HG03565 (cell line): ENCODE results near the gene GCFC2.
A peak's percentile ranks its signal among the peaks of the same experiment; 100 is the strongest.
"Not testable (repeated sequence)": the region's sequence is repeated elsewhere in the genome, so short reads cannot be mapped to it uniquely, and the experiment has no call there.

Experiments
- ATAC-seq: cut with Tn5 transposase; IDR thresholded peaks from one replicate; pipeline ENCODE4 v1.9.1; 2021; ENCODE audit warnings: mild to moderate bottlenecking, moderate library complexity; ENCODE audit not compliant: unreplicated experiment

Gene GCFC2

DNA sequence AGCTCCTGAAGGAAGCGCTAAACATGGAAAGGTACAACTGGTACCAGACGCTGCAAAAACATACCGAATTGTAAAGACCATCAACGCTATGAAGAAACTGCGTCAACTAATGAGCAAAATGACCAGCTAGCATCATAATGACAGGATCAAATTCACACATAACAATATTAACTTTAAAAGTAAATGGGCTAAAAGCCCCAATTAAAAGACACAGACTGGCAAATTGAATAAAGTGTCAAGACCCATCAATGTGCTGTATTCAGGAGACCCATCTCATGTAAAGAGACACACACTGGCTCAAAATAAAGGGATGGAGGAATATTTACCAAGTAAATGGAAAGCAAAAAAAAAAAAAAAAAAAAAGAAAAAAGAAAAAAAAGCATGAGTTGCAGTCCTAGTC, 27.3 kb downstream of the GCFC2 start:
- ATAC-seq = not testable (repeated sequence)

DNA sequence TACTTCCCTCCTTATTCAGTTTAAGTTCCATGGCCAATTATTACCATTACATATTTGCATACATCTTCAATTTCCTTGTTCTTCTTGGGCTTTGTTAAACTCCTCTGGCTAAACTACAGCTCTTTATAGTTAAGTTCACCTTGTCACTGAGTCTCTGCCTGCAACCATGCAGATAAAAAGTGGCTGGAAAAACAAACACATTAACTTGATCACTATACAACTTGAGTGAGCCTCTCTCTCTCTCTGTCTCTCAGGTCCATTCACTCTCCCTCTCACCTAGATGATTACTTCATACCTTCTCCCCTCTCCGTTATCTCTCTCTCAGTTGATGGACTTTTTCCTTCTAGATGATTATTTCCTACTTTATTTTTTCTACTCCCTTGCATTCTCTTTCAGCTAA, 30.3 kb downstream of the GCFC2 start:
- no peak for ATAC-seq

DNA sequence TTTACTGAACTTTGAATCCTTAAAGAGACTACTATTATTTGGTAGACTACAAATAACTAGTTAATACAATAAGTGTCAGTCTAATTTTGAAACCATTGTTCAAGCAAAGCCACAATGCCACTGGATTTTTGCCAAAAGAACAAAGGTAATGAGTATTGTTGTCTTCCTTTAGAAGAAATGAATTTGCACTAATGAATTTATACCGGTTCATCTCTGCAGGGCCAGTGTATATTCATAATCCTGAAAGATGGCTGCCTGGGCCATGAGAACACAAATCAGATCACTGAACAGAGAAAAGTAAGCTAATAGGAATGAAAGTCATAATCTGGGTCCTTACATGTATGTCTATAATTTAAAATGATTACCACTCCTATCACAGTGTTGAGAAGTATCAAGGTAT, 31.2 kb downstream of the GCFC2 start:
- no peak for ATAC-seq

DNA sequence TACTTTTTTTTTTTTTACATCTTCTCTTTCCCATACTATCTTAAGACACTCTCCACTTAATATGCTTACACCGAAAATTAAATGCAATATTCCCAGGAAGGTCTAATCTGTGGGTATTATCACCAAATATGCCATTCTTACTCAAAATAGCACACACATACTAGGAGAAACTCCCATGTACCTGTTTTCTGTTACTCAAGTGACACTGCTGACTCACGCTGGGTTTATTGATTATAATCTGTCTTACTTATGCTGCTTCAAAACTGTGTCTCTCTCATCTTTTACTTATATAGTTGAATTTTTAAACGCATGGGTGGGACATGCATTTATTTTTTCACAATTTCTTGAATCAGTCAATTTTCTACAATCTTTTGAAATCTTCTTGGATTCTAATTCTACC, 34.3 kb downstream of the GCFC2 start:
- no peak for ATAC-seq

DNA sequence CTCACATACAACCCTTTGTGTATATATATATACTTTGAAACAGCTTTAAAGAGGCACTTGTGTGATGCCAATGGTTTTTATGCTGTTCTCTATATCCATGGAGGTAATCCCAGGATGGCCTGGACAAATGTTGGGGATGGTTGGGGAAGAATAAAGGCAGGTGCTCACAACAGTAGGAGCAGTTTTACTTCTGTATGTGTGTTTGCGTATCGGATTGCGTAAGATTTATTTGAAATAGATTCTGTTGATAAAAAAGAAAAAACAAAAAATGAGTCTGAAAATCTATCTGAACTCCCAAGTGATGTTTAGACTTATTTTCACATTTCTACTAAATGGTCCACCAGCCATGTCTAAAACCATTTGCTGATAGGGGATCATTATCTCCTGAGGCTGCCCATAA, 34.8 kb downstream of the GCFC2 start:
- no peak for ATAC-seq

DNA sequence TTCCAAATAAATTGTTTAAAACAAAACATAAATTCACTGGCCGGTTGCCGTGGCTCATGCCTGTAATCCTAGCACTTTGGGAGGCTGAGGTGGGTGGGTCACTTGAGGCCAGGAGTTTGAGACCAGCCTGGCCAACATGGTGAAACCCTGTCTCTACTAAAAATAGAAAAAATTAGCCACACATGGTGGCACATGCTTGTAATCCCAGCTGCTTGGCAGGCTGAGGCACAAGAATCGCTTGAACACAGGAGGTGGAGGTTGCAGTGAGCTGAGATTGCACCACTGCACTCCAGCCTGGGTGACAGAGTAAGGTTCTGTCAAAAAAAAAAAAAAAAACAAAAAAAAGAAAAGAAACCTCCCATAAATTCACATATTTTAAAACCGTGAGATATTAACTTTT, 35.3 kb downstream of the GCFC2 start:
- ATAC-seq = not testable (repeated sequence)

DNA sequence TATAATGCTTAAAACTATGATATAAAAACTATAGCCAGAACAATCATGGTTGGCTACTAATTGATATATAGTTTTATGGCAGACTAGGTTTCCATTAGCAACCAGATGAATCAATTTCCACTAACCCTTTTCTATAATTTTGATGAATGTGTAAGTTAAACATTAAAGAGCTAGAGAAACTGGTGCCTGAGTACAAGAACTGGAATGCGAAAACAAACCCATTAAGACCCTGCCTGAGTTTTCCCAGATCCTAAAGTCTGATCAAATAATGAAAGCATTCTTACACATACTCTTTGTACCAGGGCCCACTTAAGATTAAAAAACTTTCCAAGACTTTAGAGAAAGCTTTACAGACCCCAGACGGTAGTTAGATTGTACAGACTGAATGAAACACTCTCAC, 42.8 kb downstream of the GCFC2 start:
- no peak for ATAC-seq

DNA sequence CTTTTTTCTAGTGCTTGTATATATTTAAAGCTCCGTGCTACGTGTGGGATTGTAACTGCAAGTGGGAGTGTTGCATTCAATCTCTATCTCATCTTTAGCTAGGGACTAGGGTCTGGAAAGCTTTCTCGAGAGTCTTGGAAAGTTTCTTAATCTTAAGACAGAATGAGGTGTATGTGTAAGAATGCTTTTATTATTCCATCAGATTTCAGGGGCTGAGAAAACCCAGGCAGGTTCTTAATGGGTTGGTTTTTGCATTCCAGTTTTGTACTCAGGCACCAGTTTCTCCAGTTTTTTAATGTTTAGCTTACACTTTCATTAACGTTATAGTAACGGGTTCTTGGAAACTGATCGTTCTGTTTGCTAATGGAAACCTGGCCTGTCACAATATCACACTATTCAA, 43.8 kb downstream of the GCFC2 start:
- no peak for ATAC-seq

DNA sequence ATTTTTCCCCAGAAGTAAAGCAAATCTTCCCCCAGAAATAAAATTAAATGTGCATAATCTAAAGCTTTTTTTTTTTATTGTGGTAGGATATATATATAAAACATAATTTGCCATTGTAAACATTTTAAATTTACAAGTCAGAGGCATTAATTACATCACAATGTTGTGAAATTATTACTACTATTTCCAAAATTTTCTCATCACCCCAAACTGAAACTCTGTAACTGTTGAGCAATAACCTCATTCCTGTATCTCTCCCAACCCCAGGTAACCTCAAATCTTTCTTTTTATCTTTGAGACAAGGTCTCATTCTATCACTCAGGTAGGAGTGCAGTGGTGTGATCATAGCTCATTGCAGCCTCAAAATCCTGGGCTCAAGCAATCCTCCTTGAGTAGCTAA, 52.9 kb downstream of the GCFC2 start:
- no peak for ATAC-seq

DNA sequence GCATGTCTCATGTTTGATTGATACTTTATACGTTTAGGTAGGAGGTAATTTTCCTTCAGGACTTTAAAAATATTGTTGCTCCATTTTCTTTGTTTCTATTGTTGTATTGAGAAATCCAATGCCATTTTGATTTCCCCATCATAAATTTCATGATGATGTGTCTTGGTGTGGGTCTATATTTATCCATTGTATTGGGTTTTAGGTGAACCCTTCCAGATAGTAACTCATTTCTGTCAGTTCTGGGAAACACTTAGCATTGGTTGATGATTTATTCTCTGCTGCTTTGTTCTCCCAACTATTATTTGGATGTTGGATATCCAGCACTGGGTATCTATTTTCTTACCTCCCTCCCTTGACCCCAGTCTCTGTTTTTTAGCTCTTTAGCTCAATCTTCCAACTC, 54.2 kb downstream of the GCFC2 start:
- no peak for ATAC-seq

DNA sequence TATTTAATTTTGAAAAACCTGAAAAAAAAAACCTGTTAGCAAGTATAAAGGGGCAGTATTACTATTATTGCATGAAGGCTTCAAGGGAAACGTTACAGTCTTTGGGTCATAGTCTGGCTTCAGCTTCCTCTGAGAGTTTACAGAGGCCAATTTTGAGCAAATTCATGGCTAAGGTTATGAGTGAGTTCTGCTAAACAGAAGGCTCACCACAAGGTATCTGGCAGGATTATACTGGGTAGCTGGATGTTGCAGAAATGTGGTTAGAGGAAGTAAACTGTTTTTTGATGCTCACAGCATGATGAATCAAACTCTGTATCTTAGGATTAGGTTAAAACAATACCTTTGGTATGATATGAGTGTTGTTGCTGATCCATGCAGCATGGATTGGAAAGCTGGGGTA, 54.9 kb downstream of the GCFC2 start:
- no peak for ATAC-seq

DNA sequence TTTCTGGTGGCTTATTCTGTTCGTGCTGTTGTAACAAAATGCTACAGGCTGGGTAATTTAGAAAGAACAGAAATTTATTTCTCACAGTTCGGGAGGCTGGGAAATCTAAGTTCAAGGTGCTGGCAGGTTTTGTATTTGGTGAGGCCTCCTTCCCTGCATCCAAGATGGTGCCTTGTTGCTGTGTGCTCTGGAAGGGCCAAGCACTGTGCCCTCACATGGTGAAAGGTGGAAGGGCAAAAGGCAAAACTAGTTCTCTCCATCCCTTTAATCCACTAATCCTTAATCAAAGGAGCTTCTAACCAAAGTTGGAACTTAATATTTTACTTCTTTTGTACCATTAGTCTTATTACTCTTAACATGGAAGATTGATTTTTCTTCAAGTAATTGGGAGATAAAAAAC, 56.7 kb downstream of the GCFC2 start:
- ATAC-seq = no peak

DNA sequence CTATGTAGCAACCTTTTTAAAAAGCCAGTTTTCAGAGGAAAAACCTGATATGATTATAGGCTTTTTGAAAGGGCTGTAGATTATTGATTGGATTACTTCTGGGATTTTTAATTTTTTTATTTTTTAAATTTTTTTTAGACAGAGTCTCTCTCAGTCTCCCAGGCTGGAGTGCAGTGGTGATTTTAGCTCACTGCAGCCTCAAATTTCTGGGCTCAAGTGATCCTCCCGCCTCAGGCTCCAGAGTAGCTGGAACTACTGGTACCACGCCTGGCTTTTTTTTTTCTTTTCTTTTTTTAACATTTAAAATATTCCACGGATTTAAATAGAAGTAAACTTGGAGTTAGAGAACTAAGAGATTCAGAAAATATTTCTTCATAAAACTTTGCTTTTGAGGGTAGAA, 62.9 kb downstream of the GCFC2 start:
- no peak for ATAC-seq

DNA sequence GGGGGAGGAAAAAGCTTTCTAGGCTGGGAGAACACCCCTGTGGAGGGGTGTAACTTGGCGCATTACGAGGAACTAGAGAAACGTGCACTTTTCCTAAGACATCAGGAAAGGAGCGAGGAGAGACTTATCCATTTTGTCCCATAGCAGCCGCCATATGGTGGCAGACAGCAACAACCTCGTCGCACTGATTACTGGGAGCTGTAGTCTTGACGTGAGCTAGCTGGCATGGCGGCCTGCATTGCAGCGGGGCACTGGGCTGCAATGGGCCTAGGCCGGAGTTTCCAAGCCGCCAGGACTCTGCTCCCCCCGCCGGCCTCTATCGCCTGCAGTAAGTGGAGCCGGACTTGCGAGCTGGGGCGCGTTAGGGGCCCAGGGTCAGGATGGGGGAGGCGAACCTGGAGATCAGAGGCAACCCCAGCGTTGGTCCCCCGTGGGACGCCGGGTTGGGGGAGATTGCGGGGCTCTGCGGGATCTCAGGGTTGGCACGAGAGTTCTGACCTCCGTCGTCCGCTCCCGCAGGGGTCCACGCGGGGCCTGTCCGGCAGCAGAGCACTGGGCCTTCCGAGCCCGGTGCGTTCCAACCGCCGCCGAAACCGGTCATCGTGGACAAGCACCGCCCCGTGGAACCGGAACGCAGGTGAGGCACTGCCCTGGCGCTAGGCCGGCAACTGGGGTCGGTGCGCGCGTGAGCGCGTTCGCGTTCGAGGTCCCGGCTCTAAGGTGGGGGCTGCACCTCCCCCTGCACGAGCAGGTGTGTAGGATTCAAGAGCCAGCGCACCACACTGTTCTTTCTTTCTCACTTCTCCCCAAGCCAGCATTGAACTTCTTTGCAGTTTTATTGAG, 63.9 kb downstream of the GCFC2 start, which contains the start of gene MRPL19:
Gene MRPL19 (plus strand): TSS at position 201 of the 843 bp plus-strand sequence. CDS start 25 bp downstream, at position 226.
- ATAC-seq = peak; percentile 93

DNA sequence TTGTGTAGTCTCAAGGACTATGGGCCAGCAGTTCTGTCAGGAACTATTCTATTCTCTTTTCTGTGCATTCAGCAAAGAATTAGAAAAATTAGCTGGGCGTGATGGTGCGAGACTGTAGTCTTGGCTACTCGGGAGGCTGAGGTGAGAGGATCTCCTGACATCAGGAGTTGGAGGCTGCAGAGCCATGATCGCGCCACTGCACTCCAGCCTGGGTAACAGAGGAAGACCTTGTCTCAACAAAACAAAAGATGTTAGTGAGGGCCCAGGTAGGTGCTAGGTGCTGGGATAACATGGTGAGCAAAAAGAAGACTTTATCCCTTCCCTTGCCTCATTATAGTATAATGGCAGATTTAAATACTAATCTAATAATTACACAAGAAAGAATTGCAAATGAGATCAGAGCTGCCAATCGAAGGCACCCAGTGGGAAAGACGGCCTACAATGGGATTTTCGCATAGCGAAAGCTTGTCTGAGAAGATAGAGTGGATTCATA, 64.6 kb downstream of the GCFC2 start:
- ATAC-seq = no peak

DNA sequence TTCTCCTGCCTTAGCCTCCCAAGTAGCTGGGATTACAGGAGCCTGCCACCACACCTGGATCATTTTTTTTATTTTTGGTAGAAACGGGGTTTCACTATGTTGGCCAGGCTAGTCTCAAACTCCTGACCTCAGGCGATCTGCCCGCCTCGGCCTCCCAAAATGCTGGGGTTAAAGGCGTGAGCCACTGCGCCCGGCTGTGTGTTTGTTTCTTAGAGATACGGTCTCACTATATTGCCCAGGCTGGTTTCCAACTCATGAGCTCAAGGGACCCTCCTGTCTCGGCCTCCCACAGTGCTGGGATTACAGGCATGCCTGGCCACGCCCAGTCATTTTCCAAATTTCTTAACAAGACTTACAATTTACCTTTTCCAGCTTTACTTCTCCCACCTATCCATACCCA, 65.1 kb downstream of the GCFC2 start:
- ATAC-seq = no peak

DNA sequence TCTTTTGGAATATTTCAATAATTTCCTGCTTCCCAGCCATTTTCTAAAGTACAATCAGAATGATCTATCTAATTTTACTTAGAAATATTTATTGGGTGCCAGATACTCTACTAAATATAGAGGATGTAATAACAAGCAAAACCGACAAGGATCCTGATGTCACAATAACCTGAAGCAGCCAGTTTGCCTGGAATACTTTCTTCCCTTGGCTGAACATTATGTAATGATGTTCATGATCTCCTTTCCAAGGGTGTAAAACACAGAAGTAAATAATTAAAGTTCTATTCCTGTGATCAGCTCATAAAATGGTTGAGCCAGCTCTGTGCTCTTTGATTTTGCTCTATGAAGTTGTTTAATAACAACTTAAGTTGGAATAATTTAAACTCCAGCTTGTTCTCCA, 66.7 kb downstream of the GCFC2 start:
- no peak for ATAC-seq

DNA sequence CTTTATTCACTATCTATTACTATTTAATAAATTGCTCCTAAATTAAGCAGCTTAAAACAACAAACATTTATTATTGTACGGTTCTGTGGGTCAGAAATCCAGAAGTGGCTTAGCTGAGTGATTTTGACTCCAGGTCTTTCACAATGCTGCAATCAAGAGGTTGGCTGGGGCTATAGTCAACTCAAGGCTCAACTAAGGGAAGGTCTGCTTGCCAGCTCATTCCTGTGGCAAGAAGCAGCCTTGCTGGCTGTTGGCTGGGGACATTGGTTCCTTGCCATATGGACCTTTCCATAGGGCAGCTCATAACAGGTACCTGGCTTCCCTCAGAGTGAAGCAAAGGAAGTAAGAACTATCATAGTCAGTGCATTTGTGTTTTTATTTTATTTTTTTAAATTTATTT, 69.1 kb downstream of the GCFC2 start:
- no peak for ATAC-seq

DNA sequence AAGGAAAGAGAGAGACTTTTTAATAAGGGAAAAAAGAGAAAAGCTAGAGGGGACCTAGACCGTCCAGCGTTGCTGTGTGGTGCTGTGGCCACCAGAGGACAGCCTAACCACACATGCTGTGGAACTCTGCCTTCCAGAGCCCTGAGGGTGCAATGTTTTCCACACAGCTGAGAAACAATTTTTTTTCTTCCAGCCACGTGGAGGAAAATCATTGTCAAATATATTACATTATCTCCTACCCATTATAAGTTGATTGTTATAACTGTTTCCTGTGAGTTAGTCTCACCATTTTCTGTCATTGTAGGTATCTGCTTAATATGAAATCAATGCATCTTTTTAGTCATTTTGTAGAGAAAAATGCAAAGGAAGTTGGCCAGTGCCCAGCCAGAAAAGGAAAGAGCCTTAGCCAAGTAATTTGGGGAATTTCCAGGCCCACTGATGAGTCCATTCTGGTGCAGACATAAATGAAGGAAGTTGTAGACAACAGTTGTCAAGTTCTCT, 70.0 kb downstream of the GCFC2 start:
- ATAC-seq = peak; percentile 97

DNA sequence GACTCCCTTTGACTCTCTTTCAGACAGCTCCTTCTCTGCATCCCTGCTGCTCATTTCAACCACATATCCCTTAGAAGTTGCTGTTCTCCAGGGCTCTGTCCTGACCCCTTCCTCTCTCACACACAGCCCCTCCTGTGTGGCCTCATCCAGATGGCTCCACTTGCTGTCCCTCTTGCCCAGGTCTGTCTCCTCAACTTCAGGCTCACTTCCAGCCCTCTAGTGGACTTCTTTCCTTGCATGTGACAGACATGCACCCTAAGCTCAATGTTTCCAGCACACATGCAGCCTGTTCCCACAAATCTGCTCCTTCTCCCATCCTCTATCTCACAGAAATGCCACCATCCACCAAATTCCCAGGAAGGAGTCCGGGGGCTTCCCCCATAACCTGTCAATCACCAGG, 73.1 kb downstream of the GCFC2 start:
- ATAC-seq = no peak

DNA sequence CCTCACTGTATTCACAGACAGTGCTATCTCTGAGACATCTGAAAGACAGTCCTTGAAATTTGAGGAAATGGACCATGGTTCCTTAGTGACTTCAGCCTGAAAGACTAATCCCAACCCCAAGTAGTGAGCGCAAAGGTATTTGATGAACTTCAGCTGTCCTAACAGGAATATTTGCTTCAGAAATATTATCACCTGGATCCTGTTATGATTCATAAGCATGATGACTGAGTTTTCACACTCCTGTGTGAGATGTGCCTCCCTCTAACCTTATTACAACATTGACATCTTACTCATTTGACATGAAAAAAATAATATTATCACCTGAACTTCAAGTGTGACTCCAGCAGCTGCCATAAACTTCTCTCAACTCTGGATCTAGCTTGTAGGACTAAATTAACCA, 75.8 kb downstream of the GCFC2 start:
- ATAC-seq = no peak

DNA sequence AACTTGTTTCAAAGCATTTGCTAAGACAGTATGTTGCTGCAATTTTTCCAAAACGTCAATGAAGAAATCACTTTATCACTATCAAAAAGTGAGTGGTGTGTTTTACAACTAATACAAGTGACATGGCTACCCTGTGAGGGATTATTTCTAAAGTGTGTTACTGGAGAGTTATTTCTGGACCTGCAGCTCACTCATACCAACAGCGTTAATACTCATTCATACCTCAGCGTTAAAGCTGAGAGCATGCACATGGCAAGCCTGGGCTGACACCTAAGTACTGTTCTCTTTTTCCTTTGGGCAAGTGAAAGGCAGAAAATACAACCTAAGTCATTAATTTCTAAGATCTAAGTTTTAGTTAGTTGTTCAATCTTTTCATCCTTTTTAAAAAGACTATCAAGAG, 77.1 kb downstream of the GCFC2 start:
- ATAC-seq = no peak

DNA sequence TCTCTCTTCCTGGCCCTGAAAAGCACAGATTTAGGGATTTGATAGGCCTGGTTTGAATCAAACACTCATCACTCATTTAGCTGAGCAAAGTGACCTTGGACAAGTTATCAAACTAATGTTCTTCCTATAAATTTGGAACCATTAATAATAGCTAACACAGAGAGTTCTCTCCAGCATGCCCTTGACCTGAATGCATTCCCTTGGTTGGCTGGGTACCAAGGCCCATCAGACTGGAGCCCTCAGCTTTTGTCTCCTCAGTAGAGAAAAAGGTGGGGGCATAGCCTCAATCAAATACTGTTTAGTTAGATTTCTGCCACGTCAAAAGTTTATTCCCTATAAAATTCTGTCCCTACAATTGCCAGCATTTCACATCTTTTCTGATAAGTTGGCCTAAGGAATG, 77.9 kb downstream of the GCFC2 start:
- no peak for ATAC-seq
